Stimulated activated CD4-positive, alpha-beta T cell treated with anti-CD3 and anti-CD28 coated beads, Interleukin-4, amount 100 ng/mL, for 1 hour (primary cell): Measurements from ENCODE around the gene RIOX2.

Experiments used
- DNase-seq: peaks from one replicate; pipeline ENCODE4 v3.0.0-alpha.2; 2020

The RIOX2 gene

DNA sequence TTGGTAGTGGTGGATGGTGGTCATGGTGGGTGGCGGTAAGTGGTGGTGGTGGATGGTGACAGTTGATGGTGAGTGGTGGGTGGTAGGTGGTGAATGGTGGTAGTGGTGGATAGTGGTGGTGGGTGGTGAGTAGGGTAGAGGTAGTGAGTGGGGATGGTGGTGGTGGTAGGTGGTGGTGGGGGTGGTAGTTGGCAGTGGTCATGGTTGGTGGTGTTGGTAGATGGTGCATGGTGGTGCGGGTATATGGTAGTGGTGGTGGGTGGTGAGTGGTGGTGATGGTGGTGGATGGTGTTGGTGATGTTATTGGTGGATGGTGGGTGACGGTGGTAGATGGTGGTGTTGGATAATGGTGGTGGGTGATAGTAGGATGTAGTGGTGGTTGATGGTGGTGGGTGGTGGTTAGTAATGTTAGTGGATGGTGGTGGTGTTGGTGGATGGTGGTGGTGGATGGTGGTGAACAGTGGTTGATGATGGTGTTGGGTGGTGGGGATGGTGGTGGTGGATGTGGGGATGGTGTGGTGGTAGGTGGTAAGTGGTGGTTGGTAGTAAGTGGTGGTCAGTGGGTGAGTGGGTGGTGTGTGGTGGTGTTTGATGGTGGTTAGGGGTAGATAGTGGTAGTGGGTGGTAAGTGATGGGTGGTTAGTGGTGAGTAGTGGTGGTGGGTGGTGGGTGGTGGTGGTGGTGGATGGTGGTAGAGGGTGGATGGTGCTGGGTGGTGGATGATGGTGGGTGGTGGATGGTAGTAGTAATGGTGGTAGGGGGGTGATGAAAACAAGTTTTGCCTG, 16.7 kb upstream of the RIOX2 start:
- DNase-seq: no peak

DNA sequence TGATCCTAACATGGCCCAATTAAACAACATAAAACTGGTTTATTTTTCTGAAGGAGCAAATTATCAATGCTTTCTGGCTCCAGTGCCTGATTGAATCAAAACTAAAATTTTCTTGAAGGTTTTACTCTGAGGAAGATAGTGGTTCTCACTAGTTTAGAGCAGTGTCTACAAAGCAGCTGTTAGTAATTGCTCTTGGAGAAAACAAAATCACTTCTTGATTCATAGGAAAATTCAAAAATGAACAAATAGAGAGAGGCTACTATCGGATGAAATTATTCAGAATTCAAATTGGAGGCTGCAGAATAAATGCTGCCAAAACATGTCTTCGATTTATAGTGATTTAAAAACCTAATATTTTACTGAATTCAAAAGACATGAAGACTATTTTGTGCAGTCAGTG, 15.1 kb upstream of the RIOX2 start:
- DNase-seq: no peak

DNA sequence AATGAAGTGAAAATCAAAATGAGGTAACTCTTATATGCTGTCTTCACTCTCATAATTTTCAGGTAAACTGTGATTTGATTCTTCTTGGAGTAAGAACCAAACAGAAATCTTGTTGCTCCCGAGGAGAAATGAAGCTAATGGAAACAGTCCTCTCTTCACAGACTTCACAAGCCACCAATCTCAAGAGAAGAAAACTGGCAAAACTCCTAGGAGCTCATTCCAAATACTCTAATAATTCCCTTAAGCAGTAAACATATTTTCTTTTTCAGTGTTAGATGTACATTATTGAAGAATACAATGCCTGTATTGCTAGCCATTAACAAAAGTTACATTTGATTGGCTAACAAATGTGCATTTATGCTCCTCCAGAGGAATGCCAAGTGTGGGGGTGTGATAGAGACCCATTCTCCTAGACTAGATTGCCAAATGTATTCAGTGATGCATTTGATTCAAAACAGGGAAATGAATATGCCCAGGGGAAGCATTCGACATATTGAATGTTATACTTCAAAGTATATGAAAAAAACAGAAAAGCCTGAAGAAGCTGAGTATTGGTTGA, 11.8 kb upstream of the RIOX2 start:
- DNase-seq: no peak

DNA sequence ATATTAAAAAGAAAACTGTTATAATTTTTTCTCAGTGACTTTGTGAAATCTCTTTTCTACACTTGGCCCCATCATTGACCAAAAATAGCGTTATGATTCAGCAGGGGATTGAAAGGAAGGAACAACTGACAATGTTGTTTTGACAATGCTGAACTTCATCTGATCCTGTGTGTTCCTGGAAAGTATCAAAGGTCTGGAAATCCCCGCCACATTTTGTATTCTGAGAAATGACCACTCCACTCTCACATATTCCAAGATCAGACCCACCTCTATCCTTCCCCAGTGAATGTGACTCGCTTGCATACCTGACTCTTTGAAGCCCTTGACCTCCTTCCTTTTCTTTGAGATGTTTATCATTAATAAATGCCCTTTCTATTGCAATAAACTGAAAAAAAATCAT, 9.7 kb upstream of the RIOX2 start:
- no peak for DNase-seq

DNA sequence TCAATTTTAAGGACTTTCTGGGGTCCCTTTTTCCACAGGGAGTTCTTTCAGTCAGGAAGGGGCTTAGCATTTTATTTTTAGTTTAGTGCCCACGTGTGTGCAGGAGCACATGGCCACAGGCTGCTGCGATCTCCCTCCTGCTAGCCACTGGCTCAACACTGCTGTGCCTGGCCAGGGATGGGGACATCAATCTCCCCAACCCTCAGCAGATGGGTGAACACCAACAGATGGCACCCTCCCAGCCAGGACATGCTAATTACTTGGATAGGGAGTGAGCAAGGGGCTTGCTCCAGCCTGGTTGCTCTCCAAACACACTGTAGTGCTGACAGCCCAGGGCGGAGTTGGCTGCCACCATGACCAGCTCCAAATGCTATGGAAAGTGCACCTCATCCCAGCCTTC, 7.4 kb upstream of the RIOX2 start:
- DNase-seq: no peak

DNA sequence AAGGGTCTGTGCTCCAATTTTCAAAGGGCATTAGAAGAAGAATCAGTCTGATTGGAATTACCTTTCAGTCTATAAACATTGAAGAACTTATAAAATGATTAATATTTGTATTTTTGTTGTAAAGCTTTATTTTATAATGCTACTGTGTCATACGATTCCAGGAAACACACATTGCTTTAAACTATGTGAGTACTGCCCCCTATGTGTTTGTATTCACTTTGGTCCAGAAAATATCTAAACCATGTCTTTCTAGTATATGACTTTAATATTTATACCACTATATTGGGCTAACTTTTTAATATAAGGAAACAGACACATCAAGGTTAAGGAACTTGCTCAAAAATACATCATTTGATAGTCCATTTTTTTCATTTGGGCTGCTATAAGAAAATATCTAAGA, 3.2 kb upstream of the RIOX2 start:
- no peak for DNase-seq

DNA sequence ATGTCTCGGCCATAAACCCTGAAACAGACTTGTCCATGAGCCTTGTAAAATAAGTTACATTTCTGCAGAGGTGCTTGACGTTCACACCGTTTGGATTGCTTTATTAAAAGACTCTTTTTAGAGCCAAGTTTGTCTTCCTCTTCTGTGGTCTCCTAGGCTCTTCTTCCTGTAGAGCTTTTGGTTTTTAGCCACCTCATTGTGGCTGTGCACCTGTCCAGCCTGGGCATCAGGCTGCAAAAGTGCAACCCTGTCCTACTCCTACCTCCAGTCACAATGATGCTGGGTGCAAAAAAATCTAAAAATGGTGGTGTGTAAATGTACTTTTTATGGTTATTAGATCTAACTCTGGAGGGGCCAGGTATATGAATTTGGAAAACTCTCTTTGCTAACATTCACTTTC, 2.8 kb upstream of the RIOX2 start:
- DNase-seq: no peak

DNA sequence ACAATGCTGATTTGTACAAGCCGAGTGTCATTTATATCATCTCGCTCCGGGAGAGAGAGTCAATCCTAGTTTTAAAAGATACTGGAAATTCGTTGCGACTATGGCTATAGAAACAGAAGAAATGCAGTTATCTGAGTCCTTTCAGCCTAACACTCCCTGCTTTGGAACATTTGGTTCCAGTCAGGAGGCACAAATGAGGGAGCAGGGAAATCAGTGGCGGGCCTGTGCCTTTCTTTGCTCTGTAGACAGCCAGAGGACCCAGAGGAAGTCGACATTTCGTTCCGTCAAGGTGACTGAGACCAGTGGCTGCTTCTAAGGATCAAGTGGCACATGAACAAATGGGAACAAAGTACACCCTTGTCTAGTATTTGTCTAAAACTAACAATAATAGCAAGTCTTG, 745 bp upstream of the RIOX2 start:
- no peak for DNase-seq

GRCh38 chr3:97970956-97971620, 1.1 kb downstream of the RIOX2 start:
- no peak for DNase-seq

DNA sequence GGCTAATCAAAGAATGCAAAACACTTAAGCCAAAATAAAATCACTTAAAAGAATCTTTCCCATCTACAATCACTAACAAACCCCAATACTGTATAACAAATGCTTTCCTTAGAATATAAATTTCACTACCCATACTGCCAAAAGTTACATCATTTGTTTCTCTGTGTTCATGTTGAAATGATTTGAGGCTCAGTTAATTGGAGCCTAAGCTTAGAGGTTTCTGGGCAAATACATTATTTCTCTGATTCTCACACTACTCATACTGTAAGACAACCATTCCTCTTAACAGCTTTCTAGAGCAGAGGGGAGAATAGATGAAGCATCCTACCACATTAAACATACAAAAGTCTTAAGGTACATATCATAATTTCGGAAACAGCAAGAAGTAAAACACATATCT, 2.1 kb downstream of the RIOX2 start:
- DNase-seq: no peak

- no peak for DNase-seq
Measured at GRCh38 chr3:97969541-97969940, 2.7 kb downstream of the RIOX2 start.

DNA sequence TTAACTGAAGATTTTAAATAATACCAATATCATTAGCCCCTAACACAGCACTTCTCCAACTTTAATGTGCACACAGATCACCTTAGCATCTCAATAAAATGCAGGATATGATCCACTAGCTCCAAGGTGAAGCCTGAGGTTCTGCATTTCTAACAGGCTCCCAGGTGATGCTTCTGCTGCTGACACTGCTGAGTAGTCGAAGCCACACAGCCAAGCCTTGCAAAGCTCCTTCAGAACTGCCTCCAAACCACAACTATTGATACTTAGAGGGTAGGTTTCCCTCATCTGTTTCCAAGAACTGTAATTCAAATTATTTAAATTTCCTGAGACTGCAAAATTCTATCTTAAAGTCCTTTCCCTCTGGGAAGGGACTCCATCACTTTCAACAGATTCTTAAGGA, 3.9 kb downstream of the RIOX2 start:
- no peak for DNase-seq

- no peak for DNase-seq
Measured at GRCh38 chr3:97967966-97968365, 4.3 kb downstream of the RIOX2 start.

GRCh38 chr3:97960993-97961766, 11.1 kb downstream of the RIOX2 start:
- no peak for DNase-seq

GRCh38 chr3:97960551-97960950, 11.7 kb downstream of the RIOX2 start:
- no peak for DNase-seq

DNA sequence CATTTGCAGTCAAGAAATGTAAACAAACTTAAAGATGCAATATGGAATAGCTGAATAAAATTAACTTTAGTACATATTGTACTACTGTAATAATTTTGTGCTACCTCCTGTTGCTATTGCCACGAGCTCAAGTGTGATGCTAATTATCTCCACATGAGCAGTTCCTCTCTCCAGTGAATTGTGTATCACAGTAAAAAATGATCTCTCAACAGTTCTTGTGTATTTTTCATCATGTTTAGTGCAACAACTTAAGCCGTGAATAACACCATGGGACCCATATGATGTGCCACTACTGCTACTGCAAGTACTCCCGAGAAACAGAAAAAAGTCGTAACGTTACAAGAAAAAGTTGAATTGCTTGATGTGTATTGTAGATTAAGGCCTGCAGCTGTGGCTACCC, 12.4 kb downstream of the RIOX2 start:
- DNase-seq: no peak

DNA sequence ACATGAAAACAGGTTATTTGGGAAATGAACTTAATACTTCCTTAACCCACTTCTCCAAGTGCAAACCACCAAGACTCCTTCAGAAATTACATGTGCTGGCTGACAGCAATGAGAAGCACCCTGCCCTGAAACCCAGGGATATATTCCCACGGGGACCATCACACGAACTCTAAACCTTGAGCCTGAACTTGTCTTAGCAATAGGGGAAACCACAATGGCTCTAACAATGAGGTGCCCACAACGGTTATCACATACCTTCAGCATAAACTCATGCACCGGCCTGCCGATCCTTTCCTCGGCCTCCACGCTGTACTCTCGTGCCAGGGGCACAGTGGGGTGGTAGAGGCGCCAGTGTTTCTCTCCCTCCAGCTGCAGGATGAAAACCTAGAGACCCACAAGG, 13.4 kb downstream of the RIOX2 start:
- DNase-seq: no peak

- no peak for DNase-seq
Measured at GRCh38 chr3:97958396-97958795, 13.8 kb downstream of the RIOX2 start.

GRCh38 chr3:97957617-97958311, 14.5 kb downstream of the RIOX2 start:
- no peak for DNase-seq

- DNase-seq: no peak
Measured at GRCh38 chr3:97956051-97956450, 16.2 kb downstream of the RIOX2 start.

DNA sequence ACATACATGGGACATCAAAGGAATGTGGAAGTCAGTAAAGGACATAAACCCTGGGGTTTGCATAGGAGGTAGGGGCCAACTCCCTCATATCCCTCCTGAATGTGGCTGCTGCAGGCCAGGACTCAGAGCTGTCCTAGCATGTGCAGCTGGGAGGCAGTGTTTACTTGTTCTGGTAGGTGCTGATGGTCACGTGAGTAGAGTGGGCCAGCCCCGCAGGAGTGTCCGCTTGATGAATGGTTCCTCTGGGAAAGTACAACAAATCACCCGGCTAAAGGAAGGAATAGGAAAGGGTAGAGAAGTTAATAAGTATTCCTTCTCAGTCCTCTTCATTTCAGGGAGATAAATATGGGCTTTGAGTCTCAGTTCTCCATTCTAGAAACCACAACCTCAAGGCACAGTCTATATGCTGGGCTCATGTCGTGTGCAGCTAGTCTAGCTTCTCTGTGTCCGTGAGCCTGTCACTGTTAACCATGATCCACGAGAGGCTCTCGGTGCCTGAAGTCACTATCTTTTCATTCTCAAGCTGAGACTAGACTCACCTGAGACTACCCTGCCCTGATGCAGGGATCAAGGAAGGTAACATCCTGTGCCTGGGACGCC, 17.9 kb downstream of the RIOX2 start:
- no peak for DNase-seq

GRCh38 chr3:97952872-97953271, 19.4 kb downstream of the RIOX2 start:
- DNase-seq: no peak

DNA sequence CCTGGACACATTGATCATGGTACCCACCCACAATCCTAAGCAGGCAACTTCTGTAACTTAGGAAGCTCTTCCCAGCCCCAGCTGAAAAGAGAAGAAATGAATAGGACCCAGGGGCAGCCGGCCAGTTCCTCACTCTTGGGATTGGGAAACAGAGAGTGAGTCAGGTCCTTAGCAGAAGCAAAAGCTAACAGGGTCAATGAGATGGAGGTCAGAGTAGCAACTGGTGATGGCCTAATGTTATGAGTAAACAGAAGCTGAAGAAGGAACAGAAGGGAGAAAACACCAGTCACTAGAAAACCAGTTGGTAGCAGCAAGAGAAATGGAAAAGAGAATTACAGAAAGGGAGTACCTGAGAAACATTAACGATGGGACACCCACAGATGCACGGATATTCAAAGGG, 20.0 kb downstream of the RIOX2 start:
- DNase-seq: no peak
